CD14-positive monocyte (primary cell): ENCODE results near the gene TCP11L1. TPM values are rescaled to one million over a fixed set of nuclear protein-coding genes. Genes with fewer than 3 reads are reported as not detected.
A peak's percentile ranks its signal among the peaks of the same experiment; 100 is the strongest.

Experiments used
- DNase-seq, 3 donors: peaks; one replicate each; pipeline ENCODE4 v3.0.0-alpha.2; 2011 to 2022
- H2AFZ ChIP-seq: 2 replicates; pipeline ENCODE4 v1.6.0; 2012; ENCODE audit warnings: mild to moderate bottlenecking, low read depth, low read length, inconsistent platforms; ENCODE audit not compliant: insufficient read depth, poor library complexity, severe bottlenecking
- H3K27ac ChIP-seq, 2 donors: 1 replicate in 1 of 2; 2 replicates in 1 of 2; pipeline ENCODE4 v1.5.1; 2012 to 2013; ENCODE audit warnings: low read length in 2 of 2, control low read depth in 1 of 2, inconsistent platforms in 1 of 2, low read depth in 1 of 2, mild to moderate bottlenecking in 1 of 2
- H3K27me3 ChIP-seq, 2 donors: one replicate each; pipeline versions ENCODE4 v1.6.0 to v1.6.1; 2011 to 2013; ENCODE audit warnings: low read length in 2 of 2; ENCODE audit not compliant: control insufficient read depth in 2 of 2, insufficient read depth in 2 of 2
- H3K36me3 ChIP-seq, 2 donors: replicated peaks in 1 of 2; 1 replicate in 1 of 2; 2 replicates in 1 of 2; pipeline versions ENCODE4 v1.5.1 to v1.6.1; 2012 to 2013; ENCODE audit warnings: low read length in 2 of 2, control low read depth in 1 of 2, inconsistent platforms in 1 of 2, mild to moderate bottlenecking in 1 of 2; ENCODE audit not compliant: insufficient read depth in 2 of 2, control insufficient read depth in 1 of 2
- H3K4me1 ChIP-seq, 2 donors: 1 replicate in 1 of 2; 2 replicates in 1 of 2; pipeline versions ENCODE4 v1.5.1 to v1.6.1; 2012 to 2013; ENCODE audit warnings: low read length in 2 of 2, control low read depth in 1 of 2, inconsistent platforms in 1 of 2, mild to moderate bottlenecking in 1 of 2, moderate library complexity in 1 of 2; ENCODE audit not compliant: insufficient read depth in 2 of 2, control insufficient read depth in 1 of 2
- H3K4me2 ChIP-seq: replicated peaks from 2 replicates; pipeline ENCODE3; 2012; ENCODE audit warnings: low read length, moderate library complexity, mild to moderate bottlenecking; ENCODE audit not compliant: poor library complexity, severe bottlenecking; ENCODE audit errors: extremely low read depth
- H3K4me3 ChIP-seq, 3 experiments: fragments of 200-600 bp in 1 of 3; sonication (generic) in 1 of 3; replicated peaks in 1 of 3; 1 replicate in 2 of 3; 2 replicates in 1 of 3; pipeline ENCODE4 v1.5.1; 2011 to 2013; ENCODE audit warnings: low read length in 3 of 3, mild to moderate bottlenecking in 3 of 3, control low read depth in 2 of 3, low read depth in 2 of 3, inconsistent platforms in 1 of 3, moderate library complexity in 1 of 3
- H3K79me2 ChIP-seq: 2 replicates; pipeline ENCODE4 v1.6.0; 2012; ENCODE audit warnings: mild to moderate bottlenecking, control low read depth, inconsistent platforms, low read length, moderate library complexity; ENCODE audit not compliant: insufficient read depth
- H3K9ac ChIP-seq: 2 replicates; pipeline ENCODE4 v1.6.0; 2017; ENCODE audit warnings: low read length, mild to moderate bottlenecking; ENCODE audit not compliant: insufficient read depth, poor library complexity, severe bottlenecking
- H3K9me3 ChIP-seq, 2 donors: replicated peaks in 1 of 2; 1 replicate in 1 of 2; 2 replicates in 1 of 2; pipeline versions ENCODE4 v1.5.1 to v1.6.1; 2012 to 2013; ENCODE audit warnings: low read length in 2 of 2, control low read depth in 1 of 2; ENCODE audit not compliant: control insufficient read depth in 1 of 2, insufficient read depth in 1 of 2
- H4K20me1 ChIP-seq: 2 replicates; pipeline ENCODE4 v1.6.0; 2012; ENCODE audit warnings: mild to moderate bottlenecking, low read length, control low read depth, moderate library complexity; ENCODE audit not compliant: insufficient read depth
- H3K27ac Mint-ChIP-seq, 7 donors: one replicate each; pipeline ENCODE4 v1.8.0; 2020; ENCODE audit warnings: mild to moderate bottlenecking in 7 of 7, mixed read lengths in 7 of 7, moderate library complexity in 6 of 7, inconsistent platforms in 2 of 7
- H3K27me3 Mint-ChIP-seq, 3 donors: one replicate each; pipeline ENCODE4 v1.8.0; 2021 to 2022; ENCODE audit warnings: low read depth in 3 of 3, mild to moderate bottlenecking in 3 of 3, mixed read lengths in 3 of 3, moderate library complexity in 3 of 3, inconsistent platforms in 1 of 3
- H3K36me3 Mint-ChIP-seq, 2 donors: one replicate each; pipeline ENCODE4 v1.8.0; 2020; ENCODE audit warnings: mixed read lengths in 2 of 2, inconsistent platforms in 1 of 2, mild to moderate bottlenecking in 1 of 2
- H3K4me1 Mint-ChIP-seq: one replicate; pipeline ENCODE4 v1.8.0; 2020; ENCODE audit warnings: mild to moderate bottlenecking, mixed read lengths
- H3K4me3 Mint-ChIP-seq, 2 donors: one replicate each; pipeline ENCODE4 v1.8.0; 2020; ENCODE audit warnings: mild to moderate bottlenecking in 2 of 2, mixed read lengths in 2 of 2, moderate library complexity in 1 of 2
- H3K9me3 Mint-ChIP-seq, 7 donors: one replicate each; pipeline ENCODE4 v1.8.0; 2020 to 2022; ENCODE audit warnings: mixed read lengths in 7 of 7, mild to moderate bottlenecking in 6 of 7, moderate library complexity in 6 of 7, inconsistent platforms in 2 of 7
- CTCF ChIP-seq: fragments of 200-600 bp; IDR thresholded peaks from one replicate; pipeline ENCODE4 v1.8.0; 2022; ENCODE audit warnings: antibody characterized with exemption, mild to moderate bottlenecking
- WGBS: methylation state at CpG from one replicate; pipeline ENCODE4 v1.1.5; 2013; ENCODE audit warnings: missing lambda C conversion rate; ENCODE audit not compliant: insufficient coverage; 5-methylcytosine and 5-hydroxymethylcytosine counted together
- intact Hi-C, 2 donors: fragments of 100-400 bp; cut with micrococcal nuclease; formaldehyde crosslinking; loops; one replicate each; pipeline versions ENCODE4 v1.15.0 to v1.15.1; 2023
- polyA plus RNA-seq, 3 donors: library from polyadenylated mRNA; depleted of rRNA in 1 of 3; unstranded in 2 of 3; stranded (reverse) in 1 of 3; fragments of 300-500 nt in 2 of 3; fragments of >200 nt in 1 of 3; fragmentation: Illumina TruSeq in 2 of 3; gene quantifications; 1 replicate in 2 of 3; 2 replicates in 1 of 3; pipeline ENCODE4 v1.2.3, GENCODE V29; 2012 to 2021

TCP11L1 gene
- polyA plus RNA-seq, 3 donors: 5.1 to 11.2 (median 7.0) TPM

GRCh38 chr11:33063326-33063881 is 24.0 kb downstream of the TCP11L1 start:
- H3K27me3 ChIP-seq: no peaks in the 10 kb centered on the region
- H3K36me3 ChIP-seq: peaks cover 50 to 60% of the 10 kb centered on the region in 2 donors
- peak overlapping the region in 1 of 2 donors; percentile 76 for H3K27ac ChIP-seq
- H3K4me3 ChIP-seq: peak overlapping the region in 1 of 3 experiments; percentile 45
- H3K27ac Mint-ChIP-seq: peak overlapping the region; percentile 82 to 95 (median 93)
- no peak for TF ChIP-seq CTCF
- no peaks in the 10 kb centered on the region for H3K79me2 ChIP-seq
- peak; percentile 52 to 82 (median 65) for DNase-seq
- H3K27me3 Mint-ChIP-seq: peaks cover 0 to 2% (median 1%) of the 10 kb centered on the region in 3 donors
- H3K9me3 Mint-ChIP-seq: no peaks in the 10 kb centered on the region
- H2AFZ ChIP-seq: no peak overlapping the region
- peak overlapping the region; percentile 4 for H3K9ac ChIP-seq
- no CpG with 5 or more reads among the region's 3 CpGs for WGBS
- no peaks in the 10 kb centered on the region for H4K20me1 ChIP-seq
- peaks cover 32 to 34% of the 10 kb centered on the region in 2 donors for H3K4me1 ChIP-seq
- no peaks in the 10 kb centered on the region for H3K9me3 ChIP-seq
- peak overlapping the region; percentile 55 for H3K4me2 ChIP-seq
- H3K4me3 Mint-ChIP-seq: peak overlapping the region in 1 of 2 donors; percentile 72
- peaks cover 51 to 70% of the 10 kb centered on the region in 2 donors for H3K36me3 Mint-ChIP-seq
- H3K4me1 Mint-ChIP-seq: peaks cover 38% of the 10 kb centered on the region
- intact Hi-C loops: loop anchor here in 1 of 2 donors (5.0 kb wide), 1 partner anchor 46 kb away; the partner anchor contains the start of gene DEPDC7

GRCh38 chr11:33064033-33064825 is 24.9 kb downstream of the TCP11L1 start:
- intact Hi-C loops: loop anchor here in 1 of 2 donors (5.0 kb wide), 1 partner anchor 47 kb away; the partner anchor contains the start of gene DEPDC7
- no peaks in the 10 kb centered on the region for H3K9me3 Mint-ChIP-seq
- H3K27me3 Mint-ChIP-seq: peaks cover 0 to 2% (median 1%) of the 10 kb centered on the region in 3 donors
- peaks cover 51 to 59% of the 10 kb centered on the region in 2 donors for H3K36me3 ChIP-seq
- peak overlapping the region; percentile 82 to 95 (median 93) for H3K27ac Mint-ChIP-seq
- H3K4me2 ChIP-seq: peak overlapping the region; percentile 55
- H3K4me3 Mint-ChIP-seq: peak overlapping the region; percentile 57 to 72
- DNase-seq: peak; percentile 34 to 66 (median 55)
- peak overlapping the region; percentile 4 for H3K9ac ChIP-seq
- no peaks in the 10 kb centered on the region for H3K27me3 ChIP-seq
- H3K4me1 Mint-ChIP-seq: peaks cover 35% of the 10 kb centered on the region
- H3K79me2 ChIP-seq: no peaks in the 10 kb centered on the region
- no peaks in the 10 kb centered on the region for H3K9me3 ChIP-seq
- H3K27ac ChIP-seq: peak overlapping the region; percentile 65 to 76
- WGBS: 63% methylated on average over 4 of the region's 11 CpGs
- H3K4me3 ChIP-seq: peak overlapping the region in 1 of 3 experiments; percentile 45
- no peak overlapping the region for H2AFZ ChIP-seq
- TF ChIP-seq CTCF: no peak
- H3K4me1 ChIP-seq: peaks cover 32 to 34% of the 10 kb centered on the region in 2 donors
- H4K20me1 ChIP-seq: no peaks in the 10 kb centered on the region
- H3K36me3 Mint-ChIP-seq: peaks cover 51 to 68% of the 10 kb centered on the region in 2 donors
